Karpas-422 (cell line): Measurements from ENCODE around the gene ABLIM2. TPM values are rescaled to one million over a fixed set of nuclear protein-coding genes. Genes with fewer than 3 reads are reported as not detected.

Source experiments
- DNase-seq: peaks from one replicate; pipeline ENCODE4 v3.0.0-alpha.2; 2015
- H2AFZ ChIP-seq: fragments of 200-600 bp; sonication (generic); 2 replicates; pipeline ENCODE4 v1.6.1; 2014; ENCODE audit warnings: antibody characterized with exemption, low read length, mixed read lengths
- H3K27ac ChIP-seq: fragments of 200-600 bp; sonication (generic); 2 replicates; pipeline ENCODE4 v1.5.1; 2014; ENCODE audit warnings: mild to moderate bottlenecking, low read length, moderate library complexity
- H3K27me3 ChIP-seq: fragments of 200-600 bp; sonication (generic); 2 replicates; pipeline ENCODE4 v1.6.1; 2014; ENCODE audit warnings: low read length, mixed read lengths
- H3K36me3 ChIP-seq: fragments of 200-600 bp; sonication (generic); 2 replicates; pipeline ENCODE4 v1.6.1; 2014; ENCODE audit warnings: low read length, mixed read lengths; ENCODE audit not compliant: insufficient read depth
- H3K4me1 ChIP-seq: fragments of 200-600 bp; sonication (generic); 2 replicates; pipeline ENCODE4 v1.6.1; 2014; ENCODE audit warnings: mild to moderate bottlenecking, low read length, mixed read lengths
- H3K4me2 ChIP-seq: fragments of 200-600 bp; sonication (generic); 2 replicates; pipeline ENCODE4 v1.6.1; 2014; ENCODE audit warnings: low read length, low read depth, mild to moderate bottlenecking; ENCODE audit not compliant: poor library complexity, severe bottlenecking
- H3K4me3 ChIP-seq: fragments of 200-600 bp; sonication (generic); 2 replicates; pipeline ENCODE4 v1.5.1; 2014; ENCODE audit warnings: mild to moderate bottlenecking, antibody characterized with exemption, low read length, mixed read lengths
- H3K79me2 ChIP-seq: fragments of 200-600 bp; sonication (generic); 2 replicates; pipeline ENCODE4 v1.6.1; 2014; ENCODE audit warnings: mild to moderate bottlenecking, low read length, mixed read lengths
- H3K9ac ChIP-seq: fragments of 200-600 bp; sonication (generic); 2 replicates; pipeline ENCODE4 v1.6.0; 2014; ENCODE audit warnings: low read length
- H3K9me2 ChIP-seq: fragments of 200-600 bp; sonication (generic), shearing (Covaris generic); replicated peaks from 2 replicates; pipeline ENCODE4 v1.6.0; 2014; ENCODE audit warnings: mild to moderate bottlenecking, low read length, moderate library complexity; ENCODE audit not compliant: insufficient read depth
- H3K9me3 ChIP-seq: fragments of 300-700, 200-600 bp; sonication (generic); 2 replicates; pipeline ENCODE4 v1.6.1; 2014; ENCODE audit warnings: low read length, mixed read lengths
- H4K20me1 ChIP-seq: fragments of 200-600 bp; sonication (generic); 2 replicates; pipeline ENCODE4 v1.6.1; 2014; ENCODE audit warnings: mild to moderate bottlenecking, antibody characterized with exemption, low read length, low read depth; ENCODE audit not compliant: insufficient read depth
- total RNA-seq: library from RNA; depleted of rRNA; stranded (reverse); fragments of >200 nt; shearing (Covaris generic); gene quantifications from 2 replicates; pipeline ENCODE4 v1.2.3, GENCODE V29; 2014; ENCODE audit warnings: low replicate concordance

ABLIM2 gene
- total RNA-seq, 1 experiment from 2014 or later: not detected

DNA sequence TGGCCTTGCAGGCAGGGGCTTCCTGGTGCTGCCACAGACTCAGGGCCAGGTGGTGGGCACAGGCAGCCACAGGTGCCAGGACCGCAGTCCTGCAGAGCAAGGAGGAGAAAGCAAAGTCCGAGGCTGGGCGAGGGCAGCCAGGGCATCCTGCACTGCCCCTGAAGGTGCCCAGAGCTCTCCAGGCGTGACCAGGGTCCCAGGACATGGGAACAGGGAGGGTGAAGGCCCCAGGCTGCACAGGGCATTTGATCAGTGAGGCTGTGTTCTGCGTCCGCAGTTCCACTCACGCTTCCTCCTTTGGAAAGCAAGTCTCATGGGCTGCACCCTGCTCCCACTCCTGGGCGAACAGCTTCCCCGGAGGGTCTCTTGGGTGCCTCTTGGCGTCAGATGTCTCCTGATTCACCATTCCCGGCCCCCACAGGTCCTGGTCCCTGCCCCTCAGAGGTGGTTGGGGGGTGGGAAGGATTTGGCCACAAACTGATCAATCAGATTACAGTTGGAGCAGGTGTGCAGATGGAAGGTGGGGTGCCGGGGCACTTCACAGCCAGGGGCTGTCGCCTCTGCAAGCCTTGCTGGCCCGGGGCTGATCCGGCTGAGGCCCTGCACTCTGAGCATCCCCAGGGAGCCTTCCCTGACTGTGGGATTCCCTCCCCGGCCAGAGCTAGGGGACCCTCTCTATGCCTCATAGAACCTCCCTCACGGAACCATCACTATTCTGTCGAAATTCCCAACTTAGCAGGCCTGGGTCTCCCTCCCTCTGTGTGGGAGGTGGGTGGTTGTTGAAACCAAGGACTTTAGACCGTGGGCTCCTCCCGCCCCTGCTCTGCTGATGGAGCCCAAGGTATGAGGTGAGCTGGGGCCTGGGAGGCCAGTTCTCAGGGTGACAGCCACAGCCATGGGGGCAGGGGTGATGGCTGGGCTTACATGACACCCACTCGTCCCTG, 43.8 kb upstream of the ABLIM2 start:
- H3K9ac ChIP-seq: no peak overlapping the region
- H3K36me3 ChIP-seq: no peaks in the 10 kb centered on the region
- DNase-seq: no peak
- peaks cover 36% of the 10 kb centered on the region for H3K4me1 ChIP-seq
- no peaks in the 10 kb centered on the region for H3K27me3 ChIP-seq
- no peaks in the 10 kb centered on the region for H3K9me2 ChIP-seq
- no peak overlapping the region for H3K4me3 ChIP-seq
- no peaks in the 10 kb centered on the region for H4K20me1 ChIP-seq
- no peaks in the 10 kb centered on the region for H3K9me3 ChIP-seq
- no peak overlapping the region for H3K27ac ChIP-seq
- H3K79me2 ChIP-seq: no peaks in the 10 kb centered on the region
- H3K4me2 ChIP-seq: no peak overlapping the region
- H2AFZ ChIP-seq: no peak overlapping the region

DNA sequence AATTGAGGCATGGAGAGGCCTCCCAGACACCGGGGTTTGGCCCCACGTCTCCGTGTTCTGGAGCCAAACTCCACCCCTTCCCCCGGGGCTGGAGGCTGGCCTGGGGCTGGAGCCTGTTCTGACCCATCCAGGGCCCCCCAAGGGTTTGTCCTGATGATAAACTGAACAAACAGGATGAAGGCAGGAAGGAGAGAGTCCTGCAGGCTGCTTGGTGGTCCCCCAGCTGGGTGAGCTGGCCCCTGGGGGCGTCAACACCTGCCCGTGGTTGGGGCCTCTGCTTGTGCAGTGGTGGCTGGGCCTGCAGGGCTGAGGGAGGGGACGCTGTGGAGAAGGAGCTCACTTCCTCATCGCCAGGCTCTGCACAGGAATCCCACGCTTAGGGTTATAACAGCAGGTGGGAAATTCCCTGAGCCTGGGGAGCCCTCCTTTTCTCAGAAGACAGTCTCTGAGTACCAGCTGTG, 42.7 kb upstream of the ABLIM2 start:
- no peaks in the 10 kb centered on the region for H3K9me2 ChIP-seq
- H2AFZ ChIP-seq: no peak overlapping the region
- H3K4me1 ChIP-seq: peaks cover 36% of the 10 kb centered on the region
- no peaks in the 10 kb centered on the region for H3K79me2 ChIP-seq
- H3K9me3 ChIP-seq: no peaks in the 10 kb centered on the region
- no peaks in the 10 kb centered on the region for H4K20me1 ChIP-seq
- DNase-seq: no peak
- no peak overlapping the region for H3K27ac ChIP-seq
- H3K36me3 ChIP-seq: no peaks in the 10 kb centered on the region
- no peak overlapping the region for H3K4me2 ChIP-seq
- no peak overlapping the region for H3K9ac ChIP-seq
- no peak overlapping the region for H3K4me3 ChIP-seq
- no peaks in the 10 kb centered on the region for H3K27me3 ChIP-seq

- Histone ChIP-seq H3K9me3 (no peaks in the 10 kb centered on the region), H3K36me3 (no peaks in the 10 kb centered on the region), H3K4me3 (no peak overlapping the region), H2AFZ (no peak overlapping the region), H4K20me1 (no peaks in the 10 kb centered on the region), H3K27ac (no peak overlapping the region), H3K79me2 (no peaks in the 10 kb centered on the region), H3K27me3 (no peaks in the 10 kb centered on the region), H3K4me1 (peaks cover 36% of the 10 kb centered on the region), H3K4me2 (no peak overlapping the region), H3K9me2 (no peaks in the 10 kb centered on the region), H3K9ac (no peak overlapping the region)
- no peak for DNase-seq
These were observed 41.8 kb upstream of the ABLIM2 start for GRCh38 chr4:8200302-8200975.

DNA sequence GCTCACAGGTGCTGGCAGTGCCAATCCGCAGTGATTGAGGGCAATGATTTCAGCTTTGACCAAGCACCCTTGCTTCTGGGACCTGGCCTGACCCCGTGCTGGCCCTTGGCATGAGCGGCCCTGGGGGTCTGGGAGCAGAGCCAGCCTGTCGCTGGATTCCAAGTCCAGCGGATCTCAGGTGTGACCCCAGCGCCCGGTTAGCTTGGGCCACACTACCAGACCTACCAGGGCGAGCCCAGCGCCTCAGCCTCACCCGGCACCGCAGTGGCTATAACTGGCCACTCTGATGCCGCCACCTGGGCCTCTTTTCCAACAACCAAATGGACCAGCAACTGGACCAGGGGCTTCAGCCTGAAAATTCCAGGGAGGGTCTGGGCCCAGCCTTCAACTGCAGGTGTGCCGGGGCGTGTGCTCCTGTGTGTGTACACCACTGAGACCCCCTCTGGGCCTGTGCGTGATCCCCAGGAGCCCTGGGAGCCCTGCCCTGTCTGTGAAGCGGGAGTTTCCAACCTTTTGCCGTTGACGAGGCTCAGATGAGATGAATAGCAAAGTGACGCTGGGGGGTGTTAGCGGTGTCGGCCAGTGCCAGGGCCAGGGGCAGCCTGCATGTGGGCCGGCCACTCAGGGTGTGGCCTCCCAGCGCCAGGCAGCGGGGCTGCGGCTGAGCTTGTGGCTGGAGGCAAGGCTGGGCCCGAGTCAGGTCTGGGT, 41.1 kb upstream of the ABLIM2 start:
- no peak for DNase-seq
- Histone ChIP-seq H3K9me3 (no peaks in the 10 kb centered on the region), H3K4me3 (peak overlapping the region; percentile 61), H3K27ac (no peak overlapping the region), H3K9me2 (no peaks in the 10 kb centered on the region), H3K36me3 (no peaks in the 10 kb centered on the region), H3K9ac (peak overlapping the region; percentile 63), H3K79me2 (no peaks in the 10 kb centered on the region), H4K20me1 (no peaks in the 10 kb centered on the region), H3K4me2 (peak overlapping the region; percentile 68), H2AFZ (peak overlapping the region; percentile 5; the same call in 1 of the 2 replicates), H3K4me1 (peaks cover 36% of the 10 kb centered on the region), H3K27me3 (no peaks in the 10 kb centered on the region)

GRCh38 chr4:8198906-8199593, 40.4 kb upstream of the ABLIM2 start, which contains the start of gene SH3TC1:
TSS of gene SH3TC1 (plus strand) at chr4:8199290. CDS start at chr4:8205195, 5,905 bp downstream.
- Histone ChIP-seq H3K4me2 (peak within 1 kb of the TSS; percentile 68), H3K9me2 (no peaks in the 10 kb centered on the region), H3K79me2 (no peaks in the 10 kb centered on the region), H3K9me3 (no peaks in the 10 kb centered on the region), H3K27ac (no peak within 1 kb of the TSS), H4K20me1 (no peaks in the 10 kb centered on the region), H3K4me3 (peak within 1 kb of the TSS; percentile 61), H2AFZ (peak within 1 kb of the TSS; percentile 5; the same call in 1 of the 2 replicates), H3K36me3 (no peaks in the 10 kb centered on the region), H3K27me3 (no peaks in the 10 kb centered on the region), H3K9ac (peak within 1 kb of the TSS; percentile 63), H3K4me1 (peaks cover 36% of the 10 kb centered on the region)
- peak; percentile 79 for DNase-seq

- peaks cover 36% of the 10 kb centered on the region for H3K4me1 ChIP-seq
These were observed 39.7 kb upstream of the ABLIM2 start for GRCh38 chr4:8198206-8198905.

GRCh38 chr4:8197521-8197920, 38.9 kb upstream of the ABLIM2 start:
- Histone ChIP-seq H3K9me2 (no peaks in the 10 kb centered on the region), H3K4me3 (no peak overlapping the region), H3K27me3 (no peaks in the 10 kb centered on the region), H3K79me2 (no peaks in the 10 kb centered on the region), H3K4me1 (peaks cover 39% of the 10 kb centered on the region), H3K9me3 (no peaks in the 10 kb centered on the region), H3K27ac (no peak overlapping the region), H3K36me3 (no peaks in the 10 kb centered on the region), H2AFZ (no peak overlapping the region), H3K4me2 (no peak overlapping the region), H4K20me1 (no peaks in the 10 kb centered on the region), H3K9ac (no peak overlapping the region)
- no peak for DNase-seq

More at GRCh38 chr4:8198206-8198905, 39.7 kb upstream of the ABLIM2 start:
- H2AFZ ChIP-seq: no peak overlapping the region
- H3K4me3 ChIP-seq: no peak overlapping the region
- H3K27ac ChIP-seq: no peak overlapping the region
- H3K27me3 ChIP-seq: no peaks in the 10 kb centered on the region
- H4K20me1 ChIP-seq: no peaks in the 10 kb centered on the region
- no peaks in the 10 kb centered on the region for H3K36me3 ChIP-seq
- no peaks in the 10 kb centered on the region for H3K9me2 ChIP-seq
- H3K9ac ChIP-seq: no peak overlapping the region
- no peaks in the 10 kb centered on the region for H3K9me3 ChIP-seq
- DNase-seq: no peak
- no peaks in the 10 kb centered on the region for H3K79me2 ChIP-seq
- H3K4me2 ChIP-seq: peak overlapping the region; percentile 68
